Activated B cell treated with CpG ODN at 0.5 μM for 24 hours (primary cell): ENCODE measurements around the gene NPL. TPM values are rescaled to one million over a fixed set of nuclear protein-coding genes. Genes with fewer than 3 reads are reported as not detected.

Source experiments
- ATAC-seq: fragments of 200-7000 bp; cut with Tn5 transposase; one replicate; pipeline ENCODE4 v1.10.0; 2021; ENCODE audit warnings: low read depth, mild to moderate bottlenecking, moderate library complexity
- CTCF ChIA-PET: fragments of 350-600 bp; sonication (Branson Sonifier 250); formaldehyde crosslinking; loops from one replicate; lab custom pipeline; 2021; ENCODE audit warnings: antibody characterized with exemption; lab: Charles Lee
- POLR2A ChIA-PET: fragments of 350-600 bp; sonication (Branson Sonifier 250); formaldehyde crosslinking; loops from one replicate; lab custom pipeline; 2021; ENCODE audit warnings: antibody characterized with exemption; lab: Charles Lee
- DNase-seq: peaks from one replicate; pipeline ENCODE4 v3.0.0; 2022
- H3K27ac Mint-ChIP-seq: one replicate; pipeline ENCODE4 v1.8.0; 2020; ENCODE audit warnings: mixed read lengths
- H3K27me3 Mint-ChIP-seq: one replicate; pipeline ENCODE4 v1.8.0; 2021; ENCODE audit warnings: mixed read lengths
- H3K36me3 Mint-ChIP-seq: one replicate; pipeline ENCODE4 v1.8.0; 2021; ENCODE audit warnings: low read depth, mixed read lengths
- H3K4me1 Mint-ChIP-seq: one replicate; pipeline ENCODE4 v1.8.0; 2021; ENCODE audit warnings: mixed read lengths
- H3K4me3 Mint-ChIP-seq: one replicate; pipeline ENCODE4 v1.8.0; 2020; ENCODE audit warnings: mild to moderate bottlenecking, mixed read lengths
- H3K9me3 Mint-ChIP-seq: one replicate; pipeline ENCODE4 v1.8.0; 2020; ENCODE audit warnings: mixed read lengths
- intact Hi-C: fragments of 100-400 bp; cut with micrococcal nuclease; formaldehyde crosslinking; loops from one replicate; pipeline ENCODE4 v1.15.1; 2024
- total RNA-seq: library from RNA; stranded (reverse); gene quantifications from 2 replicates; pipeline ENCODE4 v1.2.3, GENCODE V29; 2022
- TF ChIP-seq, protein P1 (sequence below): fragments of 200-600 bp; IDR thresholded peaks from one replicate; pipeline ENCODE4 v1.8.0; 2022; ENCODE audit warnings: antibody characterized with exemption, mild to moderate bottlenecking

Gene NPL
- total RNA-seq, 1 donor from 2014 or later: 2.9 TPM

DNA sequence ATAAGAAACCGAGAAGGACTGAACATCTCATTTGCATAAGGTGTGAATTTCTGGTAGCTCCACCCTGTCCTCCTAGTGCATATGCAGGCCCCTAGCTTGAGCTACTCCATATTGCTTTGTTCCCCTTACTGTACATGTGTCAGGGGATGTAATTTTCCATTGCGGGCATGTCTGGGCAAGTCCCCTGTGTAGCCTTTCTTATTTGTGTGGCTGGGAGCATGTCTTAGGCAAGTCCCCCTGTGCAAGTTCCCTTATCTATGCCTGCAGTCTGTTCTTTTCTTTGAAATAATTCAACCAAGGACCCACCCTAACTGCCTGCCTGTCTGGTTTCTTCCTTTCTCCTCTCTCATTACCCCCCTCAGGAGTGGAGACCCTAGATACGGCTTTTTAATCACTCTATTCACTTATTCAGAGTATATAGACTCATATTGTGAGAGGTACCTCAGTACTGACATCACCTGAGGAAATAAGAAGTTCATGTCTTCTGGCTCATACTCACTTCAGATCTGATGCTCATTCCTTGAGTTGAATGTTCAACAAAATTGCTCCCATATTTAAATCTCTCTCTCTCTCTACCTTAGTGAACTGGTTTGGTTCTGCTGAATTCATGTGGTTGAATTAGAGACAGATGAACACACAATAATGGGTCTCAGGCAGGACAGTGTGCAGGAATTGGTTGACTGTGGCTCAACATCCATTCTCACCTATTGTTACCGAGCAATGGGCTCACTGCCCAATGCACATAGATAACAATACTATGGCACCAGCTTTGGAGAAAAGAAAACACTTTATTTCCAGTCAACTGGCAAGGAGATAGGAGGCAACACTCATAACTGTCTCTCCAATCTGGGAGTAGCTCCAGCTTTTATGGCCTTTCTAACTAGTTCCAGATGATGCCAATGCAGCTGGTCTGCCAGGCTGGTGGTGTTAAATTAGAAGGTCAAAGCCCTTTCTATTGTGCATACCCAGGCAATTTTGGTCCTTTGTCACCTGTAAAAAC is 27.9 kb upstream of the NPL start:
- Mint-ChIP-seq H3K36me3 (peaks cover 2% of the 10 kb centered on the region), H3K4me1 (peaks cover 10% of the 10 kb centered on the region), H3K27me3 (peaks cover 5% of the 10 kb centered on the region), H3K9me3 (peaks cover 7% of the 10 kb centered on the region), H3K4me3 (no peak overlapping the region), H3K27ac (no peak overlapping the region)
- no peak for ATAC-seq
- DNase-seq: no peak
- ChIA-PET CTCF (interaction anchor here (1.1 to 1.2 kb wide), 2 partner anchors 20 to 23 kb away, joined by 3 read pairs; no protein-coding TSS in a partner anchor), POLR2A (no interaction called here)
- TF ChIP-seq, protein P1, sequence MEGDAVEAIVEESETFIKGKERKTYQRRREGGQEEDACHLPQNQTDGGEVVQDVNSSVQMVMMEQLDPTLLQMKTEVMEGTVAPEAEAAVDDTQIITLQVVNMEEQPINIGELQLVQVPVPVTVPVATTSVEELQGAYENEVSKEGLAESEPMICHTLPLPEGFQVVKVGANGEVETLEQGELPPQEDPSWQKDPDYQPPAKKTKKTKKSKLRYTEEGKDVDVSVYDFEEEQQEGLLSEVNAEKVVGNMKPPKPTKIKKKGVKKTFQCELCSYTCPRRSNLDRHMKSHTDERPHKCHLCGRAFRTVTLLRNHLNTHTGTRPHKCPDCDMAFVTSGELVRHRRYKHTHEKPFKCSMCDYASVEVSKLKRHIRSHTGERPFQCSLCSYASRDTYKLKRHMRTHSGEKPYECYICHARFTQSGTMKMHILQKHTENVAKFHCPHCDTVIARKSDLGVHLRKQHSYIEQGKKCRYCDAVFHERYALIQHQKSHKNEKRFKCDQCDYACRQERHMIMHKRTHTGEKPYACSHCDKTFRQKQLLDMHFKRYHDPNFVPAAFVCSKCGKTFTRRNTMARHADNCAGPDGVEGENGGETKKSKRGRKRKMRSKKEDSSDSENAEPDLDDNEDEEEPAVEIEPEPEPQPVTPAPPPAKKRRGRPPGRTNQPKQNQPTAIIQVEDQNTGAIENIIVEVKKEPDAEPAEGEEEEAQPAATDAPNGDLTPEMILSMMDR: no peak
- intact Hi-C loops: no loop called here

DNA sequence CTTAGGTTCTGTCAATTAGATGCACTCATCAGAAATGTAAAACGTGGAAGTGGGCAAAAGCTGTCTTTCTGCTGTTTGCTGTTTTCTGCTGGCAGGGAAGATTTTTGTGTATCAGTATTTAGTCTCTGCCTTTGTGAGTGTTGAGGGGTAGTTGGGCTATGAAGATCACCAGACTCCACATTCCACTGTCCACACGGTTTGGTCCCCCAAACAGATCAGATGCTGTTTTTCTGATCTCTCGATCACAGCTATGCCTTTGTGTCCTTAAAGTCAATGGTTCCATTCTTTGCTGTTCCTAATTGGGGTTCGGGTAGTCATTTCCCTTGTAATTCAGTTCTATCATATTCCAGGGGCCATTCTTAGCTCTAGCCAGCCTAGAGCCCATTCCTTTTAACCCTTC is 27.0 kb upstream of the NPL start:
- no peak for DNase-seq
- H3K27me3 Mint-ChIP-seq: peaks cover 5% of the 10 kb centered on the region
- CTCF ChIA-PET: interaction anchor here (0.6 to 1.2 kb wide), 3 partner anchors 10 to 22 kb away, joined by 3 read pairs; no protein-coding TSS in a partner anchor
- ATAC-seq: no peak
- H3K9me3 Mint-ChIP-seq: peaks cover 7% of the 10 kb centered on the region
- peaks cover 10% of the 10 kb centered on the region for H3K4me1 Mint-ChIP-seq
- intact Hi-C loops: no loop called here
- H3K36me3 Mint-ChIP-seq: peaks cover 2% of the 10 kb centered on the region
- TF ChIP-seq, protein P1: no peak
- no peak overlapping the region for H3K27ac Mint-ChIP-seq
- POLR2A ChIA-PET: no interaction called here
- no peak overlapping the region for H3K4me3 Mint-ChIP-seq

DNA sequence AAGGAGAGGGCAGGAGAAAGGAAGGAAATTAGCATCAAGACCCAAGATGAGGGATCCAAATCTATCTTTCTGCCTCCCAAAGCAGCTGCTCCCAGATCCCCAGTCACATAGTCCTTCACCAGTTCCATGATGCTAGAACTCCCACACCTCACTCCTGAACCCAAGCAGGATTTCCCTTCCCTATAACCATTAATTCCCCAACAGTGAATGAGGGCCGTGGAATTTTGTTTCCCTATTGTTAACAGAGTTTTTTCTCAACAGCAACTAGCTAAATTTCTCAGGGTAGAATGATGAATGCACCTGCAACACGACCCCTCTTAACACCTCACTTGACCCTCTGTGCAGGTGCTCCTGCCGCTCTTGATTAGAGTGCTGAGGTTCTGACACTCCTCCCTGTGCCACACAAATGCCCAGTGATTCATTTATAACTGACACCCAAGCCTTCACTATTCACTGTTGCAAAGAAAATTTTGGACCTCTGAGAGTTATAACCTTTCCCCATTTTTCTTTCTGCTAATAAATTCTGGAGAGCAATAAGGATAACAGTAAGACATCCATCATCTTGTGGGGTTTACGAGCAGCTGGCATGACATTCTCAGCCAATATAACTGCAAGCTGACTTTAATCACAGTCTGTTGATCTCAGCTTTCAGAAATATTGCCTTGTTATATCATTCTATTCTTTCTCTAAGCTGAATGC is 25.4 kb upstream of the NPL start:
- no peak for DNase-seq
- ChIA-PET CTCF (interaction anchor here (1.0 kb wide), 1 partner anchor 18 kb away, joined by 4 read pairs; no protein-coding TSS in a partner anchor), POLR2A (no interaction called here)
- TF ChIP-seq, protein P1: no peak
- intact Hi-C loops: no loop called here
- no peak for ATAC-seq
- no peak overlapping the region for H3K27ac Mint-ChIP-seq
- H3K9me3 Mint-ChIP-seq: peaks cover 7% of the 10 kb centered on the region
- peaks cover 7% of the 10 kb centered on the region for H3K27me3 Mint-ChIP-seq
- peaks cover 10% of the 10 kb centered on the region for H3K4me1 Mint-ChIP-seq
- peaks cover 2% of the 10 kb centered on the region for H3K36me3 Mint-ChIP-seq
- no peak overlapping the region for H3K4me3 Mint-ChIP-seq

DNA sequence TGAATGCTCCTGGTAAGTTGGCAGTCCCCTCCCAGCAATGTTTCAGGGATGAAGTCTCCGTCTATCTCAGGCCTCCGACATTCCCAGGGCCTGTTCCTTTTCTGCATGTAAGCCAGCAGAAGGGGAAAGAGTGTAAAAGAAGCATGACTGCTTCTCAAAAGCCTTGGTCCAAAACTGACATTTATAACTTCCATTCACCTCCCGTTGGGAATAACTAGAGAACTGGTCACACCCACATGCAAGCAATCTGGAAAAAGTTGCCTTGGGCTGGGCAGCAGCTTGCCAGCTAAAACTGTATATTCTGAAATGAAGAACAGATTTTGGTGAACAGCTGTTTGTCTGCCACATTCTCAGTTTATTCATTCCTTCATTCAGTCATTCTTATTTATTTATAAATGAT is 24.2 kb upstream of the NPL start:
- ChIA-PET CTCF (no interaction called here), POLR2A (no interaction called here)
- TF ChIP-seq, protein P1: no peak
- ATAC-seq (no peak), DNase-seq (no peak)
- intact Hi-C loops: no loop called here
- Mint-ChIP-seq H3K9me3 (peaks cover 7% of the 10 kb centered on the region), H3K27ac (no peak overlapping the region), H3K4me3 (no peak overlapping the region), H3K27me3 (peaks cover 10% of the 10 kb centered on the region), H3K36me3 (peaks cover 2% of the 10 kb centered on the region), H3K4me1 (peaks cover 9% of the 10 kb centered on the region)

DNA sequence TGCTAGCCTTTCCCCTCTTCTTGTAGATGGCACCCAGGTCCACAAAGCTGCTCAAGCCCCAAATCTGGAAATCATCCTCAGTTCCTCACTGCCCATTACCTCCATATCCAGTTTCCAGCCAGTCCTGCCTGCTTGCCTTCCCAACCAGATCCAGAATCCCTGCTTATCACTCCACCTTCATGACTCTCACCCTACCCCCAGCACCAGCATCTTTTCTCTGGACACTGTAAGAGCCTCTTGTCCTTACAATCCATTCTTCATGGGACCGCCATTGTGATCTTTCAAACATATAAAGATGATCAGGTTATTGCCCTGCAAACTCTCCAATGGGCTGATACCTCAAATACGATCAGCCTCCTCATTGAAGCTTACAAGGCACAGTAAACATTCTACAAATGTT is 23.5 kb upstream of the NPL start:
- ChIA-PET CTCF (no interaction called here), POLR2A (no interaction called here)
- Mint-ChIP-seq H3K4me3 (no peak overlapping the region), H3K4me1 (peaks cover 4% of the 10 kb centered on the region), H3K27me3 (peaks cover 10% of the 10 kb centered on the region), H3K9me3 (peaks cover 7% of the 10 kb centered on the region), H3K27ac (no peak overlapping the region), H3K36me3 (peaks cover 2% of the 10 kb centered on the region)
- ATAC-seq (no peak), DNase-seq (no peak)
- TF ChIP-seq, protein P1: no peak
- intact Hi-C loops: no loop called here
